ENCODE measurements around the gene OR2M7.

The OR2M7 gene

GRCh38 chr1:248303324-248303723, 21.0 kb downstream of the OR2M7 start, which contains the start of gene OR2T12:
Gene OR2T12 (minus strand): TSS chr1:248303424. CDS start chr1:248295578, 7,846 bp downstream.
- no peaks in the 10 kb centered on the region for H3K4me1 ChIP-seq (ENCODE audit: insufficient read depth, low read length)
- H3K9ac ChIP-seq (ENCODE audit: low read length): no peak within 1 kb of the TSS
- no peaks in the 10 kb centered on the region for H3K27me3 ChIP-seq (ENCODE audit: control insufficient read depth in 1 of 2, insufficient read depth in 2 of 2, low read length in 2 of 2)
- no peaks in the 10 kb centered on the region for H3K36me3 ChIP-seq (ENCODE audit: insufficient read depth, low read length)
- no peaks in the 10 kb centered on the region for H3K9me3 ChIP-seq (ENCODE audit: low read length)
- no peak within 1 kb of the TSS for H3K27ac ChIP-seq (ENCODE audit: low read depth, low read length)
- H3K4me3 ChIP-seq (ENCODE audit: low read depth in 1 of 2, low read length in 2 of 2): no peak within 1 kb of the TSS

DNA sequence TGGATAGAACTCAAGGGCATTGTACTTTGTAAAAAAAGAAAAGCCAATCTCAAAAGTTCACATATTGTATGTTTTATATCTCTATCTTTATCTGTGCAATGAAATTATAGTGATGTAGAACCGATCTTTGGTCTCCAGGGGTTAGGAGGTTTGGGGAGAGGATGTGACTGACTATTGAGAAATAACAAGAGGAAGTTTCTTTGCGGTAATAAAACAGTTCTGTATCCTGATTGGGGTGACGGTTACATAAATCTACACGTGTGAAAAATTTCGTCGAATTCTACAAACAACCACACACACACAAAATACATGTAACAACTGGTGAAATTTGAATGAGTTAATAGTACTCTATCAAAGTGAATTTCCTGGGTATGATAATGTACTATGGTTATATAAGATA, 36.0 kb downstream of the OR2M7 start:
- Histone ChIP-seq H3K36me3 (ENCODE audit: insufficient read depth, low read length) (no peaks in the 10 kb centered on the region), H3K4me3 (ENCODE audit: low read depth in 1 of 2, low read length in 2 of 2) (no peak overlapping the region), H3K9me3 (ENCODE audit: low read length) (no peaks in the 10 kb centered on the region), H3K9ac (ENCODE audit: low read length) (no peak overlapping the region), H3K27ac (ENCODE audit: low read depth, low read length) (no peak overlapping the region), H3K4me1 (ENCODE audit: insufficient read depth, low read length) (no peaks in the 10 kb centered on the region), H3K27me3 (ENCODE audit: control insufficient read depth in 1 of 2, insufficient read depth in 2 of 2, low read length in 2 of 2) (no peaks in the 10 kb centered on the region)

- no peaks in the 10 kb centered on the region for H3K36me3 ChIP-seq (ENCODE audit: insufficient read depth, low read length)
- H3K4me3 ChIP-seq (ENCODE audit: low read depth in 1 of 2, low read length in 2 of 2): no peak within 1 kb of the TSS
- H3K9ac ChIP-seq (ENCODE audit: low read length): no peak within 1 kb of the TSS
- H3K9me3 ChIP-seq (ENCODE audit: low read length): no peaks in the 10 kb centered on the region
- no peaks in the 10 kb centered on the region for H3K27me3 ChIP-seq (ENCODE audit: control insufficient read depth in 1 of 2, insufficient read depth in 2 of 2, low read length in 2 of 2)
- H3K27ac ChIP-seq (ENCODE audit: low read depth, low read length): no peak within 1 kb of the TSS
- H3K4me1 ChIP-seq (ENCODE audit: insufficient read depth, low read length): no peaks in the 10 kb centered on the region
Observed at GRCh38 chr1:248277876-248278275, 46.5 kb downstream of the OR2M7 start, which contains the start of gene OR2T33. Gene OR2T33 (minus strand): TSS chr1:248277976. CDS start chr1:248273814, 4,162 bp downstream.

Data from muscle layer of colon (tissue), 2 donors.